ENCODE measurements around the gene MARCHF10. TPM values are rescaled to one million over a fixed set of nuclear protein-coding genes. Genes with fewer than 3 reads are reported as not detected.

The MARCHF10 gene
- total and polyA plus RNA-seq, 2 donors (not counting 3 experiments of a cell fraction or from before 2014, with no cell fraction given), result 0.11 TPM; not detected in 1

DNA sequence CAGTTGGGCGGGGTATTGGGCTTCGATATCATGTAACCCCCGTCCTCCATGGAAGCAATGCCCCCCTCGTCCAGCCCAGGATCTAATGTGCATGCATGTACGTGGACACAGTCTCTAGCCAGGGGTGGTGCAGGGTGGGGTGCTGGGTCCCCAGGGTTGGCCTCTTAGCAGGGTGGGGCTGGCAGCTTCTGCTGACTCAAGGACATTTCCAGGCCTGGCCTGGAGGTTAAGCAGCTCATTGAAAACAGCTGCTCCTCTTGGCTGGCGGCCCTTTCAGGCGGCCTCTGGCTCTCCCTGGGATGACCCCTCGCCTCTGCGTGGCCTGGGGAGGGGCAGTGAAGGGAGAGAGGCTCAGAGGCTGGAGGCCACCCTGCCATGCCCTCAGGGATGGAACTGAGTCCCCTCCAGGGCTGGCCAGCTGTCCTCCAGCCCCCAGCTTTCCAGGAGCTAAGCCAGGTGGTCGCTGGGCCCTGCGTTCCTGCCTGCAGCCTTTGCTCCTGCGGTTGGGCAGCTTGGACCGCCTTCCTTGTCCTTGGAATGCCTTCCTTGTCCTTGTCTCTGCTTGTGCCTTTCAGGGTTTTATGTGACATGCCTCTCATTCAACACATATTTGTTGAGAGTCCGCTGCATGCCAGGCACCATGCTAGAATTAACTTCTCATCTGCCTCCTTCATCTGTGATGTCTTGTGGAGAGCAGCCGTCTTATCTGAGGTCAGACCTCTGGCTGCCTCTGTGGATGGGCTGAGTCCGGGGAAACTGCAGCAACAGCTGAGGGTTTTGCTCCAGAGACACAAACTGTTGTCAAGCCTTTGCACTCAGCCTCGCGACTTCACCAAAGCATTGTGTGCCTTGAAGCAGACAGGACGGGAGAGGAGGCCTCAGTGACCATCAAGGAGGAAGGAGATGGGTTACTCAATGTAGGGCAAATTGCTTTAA, 154.0 kb downstream of the MARCHF10 start:
- DNase-seq (ENCODE audit: low read depth, low spot score) (no peak), FAIRE-seq (no peak)
- H3K79me2 ChIP-seq (ENCODE audit: control insufficient read depth, insufficient read depth, low read length), result no peaks in the 10 kb centered on the region
- no peak overlapping the region for H3K4me2 ChIP-seq (ENCODE audit: insufficient read depth, low read length)
- intact Hi-C loops (cut with micrococcal nuclease) (no loop called here), dilution Hi-C loops (cut with MboI; ENCODE audit: extremely low pct_ligation_motif_present, low sequenced_read_pairs) (no loop called here)
- no TSS peak for BruUV-seq (replicated peaks)
- H3K4me3 ChIP-seq (replicated peaks in 1 of 3; ENCODE audit: insufficient read depth in 1 of 3, low read depth in 1 of 3, low read length in 3 of 3), result no peak overlapping the region
- peaks cover 16% of the 10 kb centered on the region for H3K4me1 ChIP-seq (ENCODE audit: control insufficient read depth, extremely low read depth, insufficient read depth, low read length)
- CTCF ChIA-PET, result interaction anchor here (1.1 kb wide), 1 partner anchor 18 kb away, joined by 5 read pairs; no protein-coding TSS in a partner anchor
- no peak overlapping the region for H3K9ac ChIP-seq (replicated peaks; ENCODE audit: extremely low read depth, insufficient read depth, low read length)
- no peaks in the 10 kb centered on the region for H4K20me1 ChIP-seq (replicated peaks; ENCODE audit: control insufficient read depth, extremely low read depth, insufficient read depth, low read length)
- no peaks in the 10 kb centered on the region for H3K36me3 ChIP-seq (ENCODE audit: control insufficient read depth in 2 of 2, extremely low read depth in 1 of 2, insufficient read depth in 2 of 2, low read length in 2 of 2)
- no peak overlapping the region for H2AFZ ChIP-seq (ENCODE audit: low read depth, low read length)
- H3K27ac ChIP-seq (ENCODE audit: insufficient read depth, low read depth, low read length), result no peak overlapping the region
- TF ChIP-seq MYC (IDR thresholded peaks at IDR 0.05; ENCODE audit: low read depth, low read length) (no peak), GATA2 (IDR thresholded peaks at IDR 0.05; ENCODE audit: insufficient read depth, insufficient read length, low read depth, low read length) (no peak), MAX (IDR thresholded peaks at IDR 0.05; ENCODE audit: insufficient read depth, insufficient read length) (no peak), FOS (IDR thresholded peaks at IDR 0.05; ENCODE audit: borderline replicate concordance, insufficient read depth, low read length) (no peak), POLR2A (IDR thresholded peaks at IDR 0.05; ENCODE audit: low read depth, low read length) (no peak), POLR2AphosphoS5 (IDR thresholded peaks at IDR 0.05; ENCODE audit: insufficient read depth, low read depth, low read length) (no peak), EZH2 (IDR thresholded peaks at IDR 0.05; ENCODE audit: borderline replicate concordance, low read depth, low read length, severe bottlenecking) (no peak), JUN (IDR thresholded peaks at IDR 0.05; ENCODE audit: borderline replicate concordance, insufficient read depth, insufficient read length, low read depth) (no peak), CTCF (IDR thresholded peaks at IDR 0.05; ENCODE audit: extremely low read depth in 1 of 2, insufficient read depth in 1 of 2, low read depth in 1 of 2, low read length in 2 of 2) (no peak)
- POLR2A ChIA-PET, result interaction anchor here (0.6 kb wide), 1 partner anchor 60 kb away, joined by 3 read pairs; no protein-coding TSS in a partner anchor
- no peaks in the 10 kb centered on the region for H3K9me3 ChIP-seq (replicated peaks; ENCODE audit: control insufficient read depth, insufficient read depth, low read length)
- H3K9me1 ChIP-seq (replicated peaks; ENCODE audit: control insufficient read depth, extremely low read depth, insufficient read depth, low read length), result no peaks in the 10 kb centered on the region
- H3K27me3 ChIP-seq (ENCODE audit: control insufficient read depth in 2 of 2, insufficient read depth in 2 of 2, low read length in 2 of 2), result no peaks in the 10 kb centered on the region
